HG03159 (cell line): ENCODE data around the gene GATA1.

ENCODE experiments used
- ATAC-seq: cut with Tn5 transposase; IDR thresholded peaks from one replicate; pipeline ENCODE4 v1.9.1; 2021; ENCODE audit warnings: mild to moderate bottlenecking, moderate library complexity; ENCODE audit not compliant: unreplicated experiment

The GATA1 gene

GRCh38 chrX:48784726-48785125 lies 1.7 kb upstream of the GATA1 start:
- no peak for ATAC-seq

- no peak for ATAC-seq
Observed at GRCh38 chrX:48785186-48785539, 1.2 kb upstream of the GATA1 start.

- ATAC-seq, result no peak
Observed at GRCh38 chrX:48785540-48786214, 713 bp upstream of the GATA1 start.

- no peak for ATAC-seq
Observed at GRCh38 chrX:48786825-48787504, 575 bp downstream of the GATA1 start.

GRCh38 chrX:48787505-48788443 lies 1.4 kb downstream of the GATA1 start:
- ATAC-seq, result no peak

GRCh38 chrX:48789366-48790220 lies 3.2 kb downstream of the GATA1 start:
- no peak for ATAC-seq

- no peak for ATAC-seq
Observed at GRCh38 chrX:48790477-48790876, 4.1 kb downstream of the GATA1 start.

GRCh38 chrX:48791063-48791820 lies 4.9 kb downstream of the GATA1 start:
- ATAC-seq, result no peak

- no peak for ATAC-seq
Observed at GRCh38 chrX:48792219-48792618, 5.8 kb downstream of the GATA1 start.

- ATAC-seq, result no peak
Observed at GRCh38 chrX:48793935-48794334, 7.5 kb downstream of the GATA1 start.

GRCh38 chrX:48794340-48794910 lies 8.0 kb downstream of the GATA1 start:
- ATAC-seq, result no peak

GRCh38 chrX:48794911-48795515 lies 8.6 kb downstream of the GATA1 start:
- no peak for ATAC-seq

GRCh38 chrX:48798318-48798717 lies 11.9 kb downstream of the GATA1 start:
- ATAC-seq, result no peak

GRCh38 chrX:48800574-48801279 lies 14.3 kb downstream of the GATA1 start:
- no peak for ATAC-seq

- peak; percentile 87 for ATAC-seq
Observed at GRCh38 chrX:48801280-48802088, 15.1 kb downstream of the GATA1 start, which contains the start of gene HDAC6. Gene HDAC6, plus strand, starts transcription at chrX:48802067. Its CDS starts 626 bp downstream, at chrX:48802693.

GRCh38 chrX:48802089-48802904 lies 15.9 kb downstream of the GATA1 start:
- ATAC-seq, result peak; percentile 45

GRCh38 chrX:48802905-48803200 lies 16.5 kb downstream of the GATA1 start:
- ATAC-seq, result no peak
